Hypothalamus (tissue), 51 donors: ENCODE measurements around the gene PCDHA7.
"Not testable (repeated sequence)": the region's sequence is repeated elsewhere in the genome, so short reads cannot be mapped to it uniquely, and the experiment has no call there.

Source experiments
- DNase-seq, 51 donors: peaks; one replicate each; lab custom pipeline; 2025; lab: John Stamatoyannopoulos, UW

Gene PCDHA7

DNA sequence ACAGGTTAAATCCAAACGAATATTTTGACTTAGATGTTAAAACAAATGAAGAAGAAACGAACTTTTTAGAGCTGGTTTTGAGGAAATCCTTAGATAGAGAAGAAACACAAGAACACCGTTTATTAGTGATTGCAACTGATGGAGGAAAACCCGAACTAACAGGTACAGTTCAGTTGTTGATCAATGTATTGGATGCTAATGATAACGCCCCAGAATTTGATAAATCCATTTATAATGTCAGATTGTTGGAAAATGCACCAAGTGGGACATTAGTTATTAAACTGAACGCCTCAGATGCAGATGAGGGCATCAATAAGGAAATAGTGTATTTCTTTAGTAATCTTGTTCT, 11.8 kb upstream of the PCDHA7 start:
- no peak for DNase-seq

DNA sequence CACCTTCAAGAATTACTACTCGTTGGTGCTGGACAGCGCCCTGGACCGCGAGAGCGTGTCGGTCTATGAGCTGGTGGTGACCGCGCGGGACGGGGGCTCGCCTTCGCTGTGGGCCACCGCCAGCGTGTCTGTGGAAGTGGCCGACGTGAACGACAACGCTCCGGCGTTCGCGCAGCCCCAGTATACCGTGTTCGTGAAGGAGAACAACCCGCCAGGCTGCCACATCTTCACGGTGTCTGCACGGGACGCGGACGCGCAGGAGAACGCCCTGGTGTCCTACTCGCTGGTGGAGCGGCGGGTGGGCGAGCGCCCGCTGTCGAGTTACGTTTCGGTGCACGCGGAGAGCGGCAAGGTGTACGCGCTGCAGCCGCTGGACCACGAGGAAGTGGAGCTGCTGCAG, 11.1 kb upstream of the PCDHA7 start:
- DNase-seq, result not testable (repeated sequence)

DNA sequence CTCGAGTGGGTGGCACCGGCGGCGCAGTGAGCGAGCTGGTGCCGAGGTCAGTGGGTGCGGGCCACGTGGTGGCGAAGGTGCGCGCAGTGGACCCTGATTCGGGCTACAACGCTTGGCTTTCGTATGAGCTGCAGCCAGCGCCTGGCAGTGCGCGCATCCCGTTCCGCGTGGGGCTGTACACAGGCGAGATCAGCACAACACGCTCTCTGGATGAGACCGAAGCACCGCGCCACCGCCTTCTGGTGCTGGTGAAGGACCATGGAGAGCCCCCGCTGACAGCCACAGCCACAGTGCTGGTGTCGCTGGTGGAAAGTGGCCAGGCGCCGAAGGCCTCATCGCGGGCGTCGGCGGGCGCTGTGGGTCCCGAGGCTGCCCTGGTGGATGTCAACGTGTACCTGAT, 10.6 kb upstream of the PCDHA7 start:
- DNase-seq, result no peak

DNA sequence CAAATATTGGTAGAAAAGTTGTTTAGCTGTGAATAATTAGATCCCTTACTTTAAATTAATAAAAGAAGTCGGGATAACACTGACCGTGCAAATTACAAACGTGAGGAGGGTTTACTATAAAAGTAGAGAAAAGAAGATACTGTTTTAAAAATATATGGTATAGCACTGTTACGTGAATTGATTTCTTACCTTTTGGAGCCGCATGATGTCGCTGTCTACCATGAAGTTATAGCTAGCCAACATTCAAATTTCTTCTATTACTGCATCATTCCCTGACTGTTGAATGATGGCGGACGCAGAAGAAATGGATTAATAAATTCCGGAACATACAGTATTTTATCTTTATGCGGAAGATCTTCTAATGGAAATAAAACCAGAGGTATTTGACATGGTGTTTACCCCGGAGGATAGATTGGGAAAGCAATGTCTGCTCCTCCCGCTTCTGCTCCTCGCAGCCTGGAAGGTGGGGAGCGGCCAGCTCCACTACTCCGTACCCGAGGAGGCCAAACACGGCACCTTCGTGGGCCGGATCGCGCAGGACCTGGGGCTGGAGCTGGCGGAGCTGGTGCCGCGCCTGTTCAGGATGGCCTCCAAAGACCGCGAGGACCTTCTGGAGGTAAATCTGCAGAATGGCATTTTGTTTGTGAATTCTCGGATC, 6.2 kb upstream of the PCDHA7 start, which contains the start of gene PCDHA6:
PCDHA6 (plus strand) TSS at position 257 of the 658 bp plus-strand sequence; CDS start at position 389, 132 bp downstream.
- peak in 1 of 51 donors; percentile 5 for DNase-seq

DNA sequence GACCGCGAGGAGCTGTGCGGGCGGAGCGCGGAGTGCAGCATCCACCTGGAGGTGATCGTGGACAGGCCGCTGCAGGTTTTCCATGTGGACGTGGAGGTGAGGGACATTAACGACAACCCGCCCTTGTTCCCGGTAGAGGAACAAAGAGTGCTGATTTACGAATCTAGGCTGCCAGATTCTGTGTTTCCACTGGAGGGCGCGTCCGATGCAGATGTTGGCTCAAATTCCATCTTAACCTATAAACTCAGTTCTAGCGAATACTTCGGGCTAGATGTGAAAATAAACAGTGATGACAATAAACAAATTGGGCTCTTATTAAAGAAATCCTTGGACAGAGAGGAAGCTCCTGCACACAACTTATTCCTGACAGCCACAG, 5.7 kb upstream of the PCDHA7 start:
- no peak for DNase-seq

DNA sequence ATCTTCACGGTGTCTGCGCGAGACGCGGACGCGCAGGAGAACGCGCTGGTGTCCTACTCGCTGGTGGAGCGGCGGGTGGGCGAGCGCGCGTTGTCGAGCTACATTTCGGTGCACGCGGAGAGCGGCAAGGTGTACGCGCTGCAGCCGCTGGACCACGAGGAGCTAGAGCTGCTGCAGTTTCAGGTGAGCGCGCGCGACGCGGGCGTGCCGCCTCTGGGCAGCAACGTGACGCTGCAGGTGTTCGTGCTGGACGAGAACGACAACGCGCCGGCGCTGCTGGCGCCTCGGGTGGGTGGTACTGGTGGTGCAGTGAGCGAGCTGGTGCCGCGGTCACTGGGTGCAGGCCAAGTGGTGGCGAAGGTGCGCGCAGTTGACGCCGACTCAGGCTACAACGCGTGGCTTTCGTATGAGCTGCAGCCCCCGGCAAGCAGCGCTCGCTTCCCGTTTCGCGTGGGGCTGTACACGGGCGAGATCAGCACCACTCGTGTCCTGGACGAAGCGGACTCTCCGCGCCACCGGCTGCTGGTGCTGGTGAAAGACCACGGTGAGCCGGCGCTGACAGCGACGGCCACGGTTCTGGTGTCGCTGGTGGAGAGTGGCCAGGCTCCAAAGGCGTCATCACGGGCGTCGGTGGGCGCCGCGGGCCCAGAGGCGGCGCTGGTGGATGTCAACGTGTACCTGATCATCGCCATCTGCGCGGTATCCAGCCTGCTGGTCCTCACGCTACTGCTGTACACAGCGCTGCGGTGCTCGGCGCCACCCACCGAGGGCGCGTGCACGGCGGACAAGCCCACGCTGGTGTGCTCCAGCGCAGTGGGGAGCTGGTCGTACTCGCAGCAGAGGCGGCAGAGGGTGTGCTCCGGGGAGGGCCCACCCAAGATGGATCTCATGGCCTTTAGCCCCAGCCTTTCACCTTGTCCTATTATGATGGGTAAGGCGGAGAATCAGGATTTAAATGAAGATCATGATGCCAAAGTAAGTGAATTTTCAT, 4.3 kb upstream of the PCDHA7 start:
- not testable (repeated sequence) for DNase-seq

DNA sequence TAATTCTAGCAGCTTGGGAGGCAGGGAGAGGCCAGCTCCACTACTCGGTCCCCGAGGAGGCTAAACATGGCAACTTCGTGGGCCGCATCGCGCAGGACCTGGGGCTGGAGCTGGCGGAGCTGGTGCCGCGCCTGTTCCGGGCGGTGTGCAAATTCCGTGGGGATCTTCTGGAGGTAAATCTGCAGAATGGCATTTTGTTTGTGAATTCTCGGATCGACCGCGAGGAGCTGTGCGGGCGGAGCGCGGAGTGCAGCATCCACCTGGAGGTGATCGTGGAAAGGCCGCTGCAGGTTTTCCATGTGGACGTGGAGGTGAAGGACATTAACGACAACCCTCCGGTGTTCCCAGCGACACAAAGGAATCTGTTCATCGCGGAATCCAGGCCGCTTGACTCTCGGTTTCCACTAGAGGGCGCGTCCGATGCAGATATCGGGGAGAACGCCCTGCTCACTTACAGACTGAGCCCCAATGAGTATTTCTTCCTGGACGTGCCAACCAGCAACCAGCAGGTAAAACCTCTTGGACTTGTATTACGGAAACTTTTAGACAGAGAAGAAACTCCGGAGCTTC, 455 bp downstream of the PCDHA7 start:
- peak in 1 of 51 donors; percentile 21 for DNase-seq

DNA sequence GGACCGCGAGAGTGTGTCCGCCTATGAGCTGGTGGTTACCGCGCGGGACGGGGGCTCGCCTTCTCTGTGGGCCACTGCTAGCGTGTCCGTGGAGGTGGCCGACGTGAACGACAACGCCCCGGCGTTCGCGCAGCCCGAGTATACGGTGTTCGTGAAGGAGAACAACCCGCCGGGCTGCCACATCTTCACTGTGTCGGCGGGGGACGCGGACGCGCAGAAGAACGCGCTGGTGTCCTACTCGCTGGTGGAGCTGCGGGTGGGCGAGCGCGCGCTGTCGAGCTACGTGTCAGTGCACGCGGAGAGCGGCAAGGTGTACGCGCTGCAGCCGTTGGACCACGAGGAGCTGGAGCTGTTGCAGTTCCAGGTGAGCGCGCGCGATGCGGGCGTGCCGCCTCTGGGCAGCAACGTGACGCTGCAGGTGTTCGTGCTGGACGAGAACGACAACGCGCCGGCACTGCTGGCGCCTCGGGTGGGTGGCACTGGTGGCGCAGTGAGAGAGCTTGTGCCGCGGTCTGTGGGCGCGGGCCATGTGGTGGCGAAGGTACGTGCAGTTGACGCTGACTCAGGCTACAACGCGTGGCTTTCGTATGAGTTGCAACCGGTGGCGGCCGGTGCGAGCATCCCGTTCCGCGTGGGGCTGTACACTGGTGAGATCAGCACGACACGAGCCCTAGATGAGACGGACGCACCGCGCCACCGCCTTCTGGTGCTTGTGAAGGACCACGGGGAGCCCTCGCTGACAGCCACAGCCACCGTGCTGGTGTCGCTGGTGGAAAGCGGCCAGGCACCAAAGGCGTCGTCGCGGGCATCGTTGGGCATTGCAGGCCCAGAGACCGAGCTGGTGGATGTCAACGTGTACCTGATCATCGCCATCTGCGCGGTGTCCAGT, 1.8 kb downstream of the PCDHA7 start:
- no peak for DNase-seq

DNA sequence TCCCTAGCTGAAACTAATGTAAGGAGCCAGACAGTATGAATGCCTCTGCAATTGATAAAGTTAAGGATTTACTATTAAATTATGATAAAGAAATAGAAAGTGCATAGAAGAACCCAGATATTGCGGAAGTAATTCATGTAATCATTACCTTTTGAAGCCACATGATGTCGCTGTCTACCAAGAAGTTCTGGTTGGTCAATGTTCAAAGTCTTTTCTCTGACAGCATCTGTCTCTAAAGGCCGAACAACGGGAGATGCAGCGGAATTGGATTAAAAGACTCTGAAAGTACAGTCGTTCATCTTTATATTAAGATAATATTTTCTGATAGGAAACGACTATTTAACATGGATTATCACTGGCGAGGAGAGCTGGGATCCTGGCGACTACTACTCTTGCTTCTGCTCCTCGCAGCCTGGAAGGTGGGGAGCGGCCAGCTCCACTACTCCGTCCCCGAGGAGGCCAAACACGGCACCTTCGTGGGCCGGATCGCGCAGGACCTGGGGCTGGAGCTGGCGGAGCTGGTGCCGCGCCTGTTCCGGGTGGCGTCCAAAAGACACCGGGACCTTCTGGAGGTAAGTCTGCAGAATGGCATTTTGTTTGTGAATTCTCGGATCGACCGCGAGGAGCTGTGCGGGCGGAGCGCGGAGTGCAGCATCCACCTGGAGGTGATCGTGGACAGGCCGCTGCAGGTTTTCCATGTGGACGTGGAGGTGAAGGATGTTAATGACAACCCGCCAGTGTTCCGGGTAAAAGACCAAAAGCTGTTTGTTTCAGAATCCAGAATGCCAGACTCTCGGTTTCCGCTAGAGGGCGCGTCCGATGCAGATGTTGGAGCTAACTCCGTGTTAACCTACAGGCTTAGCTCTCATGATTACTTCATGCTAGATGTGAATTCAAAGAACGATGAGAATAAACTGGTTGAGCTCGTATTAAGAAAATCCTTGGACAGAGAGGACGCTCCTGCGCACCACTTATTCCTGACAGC, 7.2 kb downstream of the PCDHA7 start, which contains the start of gene PCDHA8:
PCDHA8 (plus strand) TSS at position 210 of the 985 bp plus-strand sequence; CDS start at position 345, 135 bp downstream.
- DNase-seq, result peak in 5 of 51 donors; percentile 19 to 48 (median 35)

DNA sequence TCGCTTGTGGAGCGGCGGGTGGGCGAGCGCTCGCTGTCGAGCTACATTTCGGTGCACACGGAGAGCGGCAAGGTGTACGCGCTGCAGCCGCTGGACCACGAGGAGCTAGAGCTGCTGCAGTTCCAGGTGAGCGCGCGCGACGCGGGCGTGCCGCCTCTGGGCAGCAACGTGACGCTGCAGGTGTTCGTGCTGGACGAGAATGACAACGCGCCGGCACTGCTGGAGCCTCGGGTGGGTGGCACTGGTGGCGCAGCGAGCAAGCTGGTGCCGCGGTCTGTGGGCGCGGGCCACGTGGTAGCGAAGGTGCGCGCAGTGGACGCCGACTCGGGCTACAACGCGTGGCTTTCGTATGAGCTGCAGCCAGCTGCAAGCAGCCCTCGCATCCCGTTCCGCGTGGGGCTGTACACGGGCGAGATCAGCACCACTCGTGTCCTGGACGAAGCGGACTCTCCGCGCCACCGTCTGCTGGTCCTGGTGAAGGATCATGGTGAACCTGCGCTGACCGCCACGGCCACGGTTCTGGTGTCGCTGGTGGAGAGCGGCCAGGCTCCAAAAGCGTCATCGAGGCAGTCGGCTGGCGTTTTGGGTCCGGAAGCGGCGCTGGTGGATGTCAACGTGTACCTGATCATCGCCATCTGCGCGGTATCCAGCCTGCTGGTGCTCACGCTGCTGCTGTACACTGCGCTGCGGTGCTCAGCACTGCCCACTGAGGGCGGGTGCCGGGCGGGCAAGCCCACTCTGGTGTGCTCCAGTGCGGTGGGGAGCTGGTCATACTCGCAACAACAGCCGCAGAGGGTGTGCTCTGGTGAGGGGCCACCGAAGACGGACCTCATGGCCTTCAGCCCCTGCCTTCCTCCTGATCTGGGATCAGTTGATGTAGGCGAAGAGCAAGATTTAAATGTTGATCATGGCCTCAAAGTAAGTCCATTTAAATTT, 9.0 kb downstream of the PCDHA7 start:
- no peak for DNase-seq

DNA sequence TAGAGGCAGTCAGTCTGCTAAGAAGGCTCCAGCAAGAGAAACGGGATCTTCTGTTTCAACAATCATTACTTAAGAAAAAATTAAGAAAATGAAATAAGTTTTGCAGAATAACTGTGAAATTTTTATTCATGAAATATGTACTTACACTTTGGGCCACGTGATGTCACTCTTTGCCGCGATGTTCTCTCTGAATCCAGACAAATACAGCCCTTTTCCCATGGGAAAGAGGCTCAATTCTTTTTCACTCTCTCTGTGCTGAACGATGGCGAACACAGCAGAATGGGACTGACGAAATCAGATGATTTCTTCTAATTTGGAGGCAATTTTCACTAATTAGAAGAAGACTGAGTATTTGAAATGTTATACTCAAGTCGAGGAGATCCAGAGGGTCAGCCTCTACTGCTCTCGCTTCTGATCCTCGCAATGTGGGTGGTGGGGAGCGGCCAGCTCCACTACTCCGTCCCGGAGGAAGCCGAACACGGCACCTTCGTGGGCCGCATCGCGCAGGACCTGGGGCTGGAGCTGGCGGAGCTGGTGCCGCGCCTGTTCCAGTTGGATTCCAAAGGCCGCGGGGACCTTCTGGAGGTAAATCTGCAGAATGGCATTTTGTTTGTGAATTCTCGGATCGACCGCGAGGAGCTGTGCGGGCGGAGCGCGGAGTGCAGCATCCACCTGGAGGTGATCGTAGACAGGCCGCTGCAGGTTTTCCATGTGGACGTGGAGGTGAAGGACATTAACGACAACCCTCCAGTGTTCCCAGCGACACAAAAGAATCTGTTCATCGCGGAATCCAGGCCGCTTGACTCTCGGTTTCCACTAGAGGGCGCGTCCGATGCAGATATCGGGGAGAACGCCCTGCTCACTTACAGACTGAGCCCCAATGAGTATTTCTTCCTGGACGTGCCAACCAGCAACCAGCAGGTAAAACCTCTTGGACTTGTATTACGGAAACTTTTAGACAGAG, 14.4 kb downstream of the PCDHA7 start, which contains the start of gene PCDHA9:
PCDHA9 (plus strand) TSS at position 244 of the 964 bp plus-strand sequence; CDS start at position 358, 114 bp downstream.
- not testable (repeated sequence) for DNase-seq

DNA sequence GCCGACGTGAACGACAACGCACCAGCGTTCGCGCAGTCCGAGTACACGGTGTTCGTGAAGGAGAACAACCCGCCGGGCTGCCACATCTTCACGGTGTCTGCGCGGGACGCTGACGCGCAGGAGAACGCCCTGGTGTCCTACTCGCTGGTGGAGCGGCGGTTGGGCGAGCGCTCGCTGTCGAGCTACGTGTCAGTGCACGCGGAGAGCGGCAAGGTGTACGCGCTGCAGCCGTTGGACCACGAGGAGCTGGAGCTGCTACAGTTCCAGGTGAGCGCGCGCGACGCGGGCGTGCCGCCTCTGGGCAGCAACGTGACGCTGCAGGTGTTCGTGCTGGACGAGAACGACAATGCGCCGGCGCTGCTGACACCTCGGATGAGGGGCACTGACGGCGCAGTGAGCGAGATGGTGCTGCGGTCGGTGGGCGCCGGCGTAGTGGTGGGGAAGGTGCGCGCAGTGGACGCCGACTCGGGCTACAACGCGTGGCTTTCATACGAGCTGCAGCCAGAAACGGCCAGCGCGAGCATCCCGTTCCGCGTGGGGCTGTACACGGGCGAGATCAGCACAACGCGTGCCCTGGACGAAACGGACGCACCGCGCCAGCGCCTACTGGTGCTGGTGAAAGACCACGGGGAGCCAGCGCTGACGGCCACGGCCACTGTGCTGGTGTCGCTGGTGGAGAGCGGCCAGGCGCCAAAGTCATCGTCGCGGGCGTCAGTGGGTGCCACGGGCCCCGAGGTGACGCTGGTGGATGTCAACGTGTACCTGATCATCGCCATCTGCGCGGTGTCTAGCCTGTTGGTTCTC, 16.0 kb downstream of the PCDHA7 start:
- not testable (repeated sequence) for DNase-seq

DNA sequence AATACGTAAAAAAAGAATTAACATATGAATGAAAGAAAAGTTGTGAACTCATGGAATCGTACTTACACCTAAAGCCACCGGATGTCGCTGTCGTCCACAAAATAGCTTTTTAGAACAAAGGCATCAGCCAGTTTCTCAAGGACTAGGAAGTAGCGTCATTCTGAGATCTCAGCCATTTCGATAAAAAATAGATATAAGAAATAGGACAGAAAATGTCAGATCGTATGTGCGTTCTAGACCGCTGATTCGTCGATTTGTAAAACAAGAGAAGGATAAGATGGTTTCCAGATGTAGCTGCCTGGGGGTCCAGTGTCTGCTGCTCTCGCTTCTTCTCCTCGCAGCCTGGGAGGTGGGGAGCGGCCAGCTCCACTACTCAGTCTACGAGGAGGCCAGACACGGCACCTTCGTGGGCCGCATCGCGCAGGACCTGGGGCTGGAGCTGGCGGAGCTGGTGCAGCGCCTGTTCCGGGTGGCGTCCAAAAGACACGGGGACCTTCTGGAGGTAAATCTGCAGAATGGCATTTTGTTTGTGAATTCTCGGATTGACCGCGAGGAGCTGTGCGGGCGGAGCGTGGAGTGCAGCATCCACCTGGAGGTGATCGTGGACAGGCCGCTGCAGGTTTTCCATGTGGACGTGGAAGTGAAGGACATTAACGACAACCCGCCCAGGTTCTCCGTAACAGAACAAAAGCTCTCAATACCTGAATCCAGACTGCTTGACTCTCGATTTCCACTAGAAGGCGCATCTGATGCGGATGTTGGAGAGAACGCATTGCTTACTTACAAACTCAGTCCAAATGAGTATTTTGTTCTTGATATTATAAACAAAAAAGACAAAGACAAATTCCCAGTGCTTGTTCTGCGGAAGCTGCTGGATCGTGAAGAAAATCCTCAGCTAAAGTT, 22.0 kb downstream of the PCDHA7 start, which contains the start of gene PCDHA10:
PCDHA10 (plus strand) TSS at position 126 of the 903 bp plus-strand sequence; CDS start at position 278, 152 bp downstream.
- peak in 4 of 51 donors; percentile 2 to 40 (median 22) for DNase-seq
